ENCODE measurements around the gene DIP2C.

The DIP2C gene

GRCh38 chr10:555682-556350 lies 133.7 kb downstream of the DIP2C start:
- no peak for DNase-seq (ENCODE audit: low read depth in 2 of 2)

DNA sequence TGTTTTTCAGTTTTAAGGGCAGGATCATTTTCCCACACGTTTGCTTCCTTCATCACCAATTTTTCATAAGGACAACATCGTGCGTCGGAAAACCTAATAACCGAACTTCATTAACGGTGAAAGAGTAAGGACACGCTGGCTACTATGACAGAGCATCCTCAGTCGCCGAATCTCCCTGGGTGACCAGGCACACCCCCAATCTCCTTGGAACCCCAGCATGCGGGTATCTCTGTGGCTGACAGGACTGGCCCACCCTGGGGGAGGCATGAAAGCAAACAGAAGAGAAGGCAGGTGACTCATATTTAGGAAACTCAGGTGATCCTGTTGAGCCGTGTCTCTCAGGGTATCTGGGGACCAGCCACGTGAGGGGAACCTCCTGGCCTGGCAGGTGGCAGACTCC lies 134.2 kb downstream of the DIP2C start:
- no peak for DNase-seq (ENCODE audit: low read depth in 2 of 2)

DNA sequence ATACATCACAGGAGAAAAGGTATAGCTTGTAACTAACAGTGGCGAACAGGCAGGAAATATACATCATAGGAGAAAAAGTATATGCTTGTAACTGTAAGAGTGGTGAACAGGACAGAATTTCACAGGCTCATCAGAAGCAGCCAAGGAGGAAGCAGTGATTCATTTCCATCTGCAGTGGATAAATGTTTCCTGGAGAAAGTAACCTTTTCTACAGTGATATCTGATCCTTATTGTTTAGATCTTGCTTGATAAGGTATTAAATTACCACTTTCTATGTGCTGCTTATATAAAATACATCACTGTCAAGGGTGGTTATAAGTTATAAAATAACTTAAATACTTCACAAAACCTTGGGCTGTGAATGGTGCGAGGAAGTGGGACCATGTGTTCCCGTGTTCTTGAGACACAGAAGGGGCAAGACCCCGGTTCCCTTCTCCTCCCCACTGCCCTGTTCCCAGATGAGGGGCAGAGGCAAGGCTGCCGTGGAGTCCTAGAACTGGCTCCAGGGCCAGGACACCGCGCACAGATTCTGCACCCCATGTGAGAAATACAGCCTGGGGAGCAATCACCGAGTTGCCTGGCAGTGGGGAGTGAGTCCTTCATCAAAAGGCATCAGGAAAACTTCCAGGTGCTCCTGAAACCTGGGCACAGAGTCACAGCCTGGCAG lies 135.2 kb downstream of the DIP2C start:
- DNase-seq (ENCODE audit: low read depth in 2 of 2), result no peak

GRCh38 chr10:553233-553632 lies 136.2 kb downstream of the DIP2C start:
- no peak for DNase-seq (ENCODE audit: low read depth in 2 of 2)

DNA sequence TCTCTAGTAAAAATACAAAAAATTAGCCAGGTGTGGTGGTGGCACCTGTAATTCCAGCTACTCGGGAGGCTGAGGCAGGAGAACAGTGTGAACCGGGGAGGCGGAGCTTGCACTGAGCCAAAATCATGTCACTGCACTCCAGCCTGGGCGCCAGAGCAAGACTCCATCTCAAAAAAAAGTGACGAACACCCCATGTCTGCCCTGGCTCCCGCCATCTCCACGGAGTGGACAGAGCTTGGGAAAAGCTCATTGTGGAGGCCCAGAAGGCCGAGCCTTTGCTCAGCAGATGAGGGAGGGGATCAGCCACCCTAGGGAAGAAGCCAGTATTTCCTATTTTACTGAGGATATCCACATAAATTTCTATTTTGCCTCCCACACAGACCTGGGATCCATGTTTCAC lies 136.8 kb downstream of the DIP2C start:
- no peak for DNase-seq (ENCODE audit: low read depth in 2 of 2)

DNA sequence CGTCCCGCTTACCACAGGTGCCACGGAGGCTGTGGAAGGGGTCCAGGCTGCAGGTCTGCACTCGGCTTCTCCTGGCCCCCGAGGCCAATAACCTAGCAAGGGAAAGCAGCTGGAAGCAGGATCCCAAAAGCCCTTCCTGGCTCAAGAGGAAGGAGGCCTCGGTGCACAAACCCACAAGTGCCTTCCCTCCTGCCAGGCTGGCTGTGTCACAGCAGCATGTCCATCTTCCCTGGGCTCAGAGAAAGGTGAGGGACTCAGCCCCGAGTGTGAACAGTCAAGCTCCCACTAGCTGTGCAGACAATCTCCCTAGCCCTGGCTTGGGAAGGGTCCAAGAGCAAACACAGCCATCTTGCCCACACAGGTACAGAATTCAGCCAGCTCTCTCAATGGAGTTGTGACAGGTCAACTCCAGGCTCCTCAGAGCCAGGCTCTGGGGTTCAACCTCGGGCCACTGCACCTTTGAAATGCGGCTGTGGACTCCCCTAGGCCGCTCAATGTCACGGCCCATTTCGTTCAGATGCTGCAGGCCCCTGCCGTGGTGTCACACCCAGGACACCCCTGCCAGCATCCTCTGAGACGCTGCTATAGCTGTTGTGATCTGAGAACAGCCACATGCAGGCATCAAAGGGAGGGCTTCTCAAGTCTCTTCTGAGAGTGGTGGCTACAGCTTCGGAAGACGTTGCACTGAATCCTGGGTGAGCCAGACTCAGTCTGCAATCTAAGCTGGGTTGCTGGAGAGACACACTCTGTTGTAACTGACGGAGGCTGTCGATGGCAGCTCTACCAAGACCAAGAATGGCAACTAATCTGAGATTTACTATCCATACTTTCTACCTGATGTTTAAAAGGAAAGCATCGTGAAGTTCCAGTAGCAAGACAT lies 137.9 kb downstream of the DIP2C start:
- DNase-seq (ENCODE audit: low read depth in 2 of 2), result no peak

DNA sequence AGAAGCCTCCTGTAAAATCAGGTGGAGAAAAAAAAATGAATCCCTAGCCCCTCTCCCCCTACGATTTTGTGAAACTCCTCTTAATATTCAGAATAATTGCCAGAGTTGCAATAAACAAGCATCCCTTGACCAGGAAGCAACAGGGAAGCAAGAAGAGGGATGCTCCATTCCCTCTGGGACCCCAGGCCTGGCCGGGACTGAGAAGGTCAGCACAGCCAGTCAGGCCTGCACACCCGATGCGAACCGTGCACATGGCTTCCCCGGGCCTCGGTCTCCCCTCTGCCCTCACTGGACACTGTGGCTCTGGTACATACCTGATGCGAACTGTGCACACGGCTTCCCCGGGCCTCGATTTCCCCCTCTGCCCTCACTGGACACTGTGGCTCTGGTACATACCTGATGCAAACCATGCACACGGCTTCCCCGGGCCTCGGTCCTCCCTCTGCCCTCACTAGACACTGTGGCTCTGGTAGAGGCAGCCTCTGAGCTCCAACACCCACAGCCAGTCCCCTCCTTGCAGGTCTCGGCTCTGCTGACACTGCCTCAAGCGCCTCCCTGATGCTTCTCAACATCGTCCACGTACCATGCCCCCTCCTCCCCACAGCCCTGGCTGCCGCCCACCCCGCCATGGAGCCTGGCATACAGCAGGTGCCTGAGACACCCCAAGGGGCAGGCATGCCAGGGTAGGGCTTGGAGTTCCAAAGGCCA lies 138.6 kb downstream of the DIP2C start:
- no peak for DNase-seq (ENCODE audit: low read depth in 2 of 2)

GRCh38 chr10:549391-549790 lies 140.1 kb downstream of the DIP2C start:
- DNase-seq (ENCODE audit: low read depth in 2 of 2), result no peak

GRCh38 chr10:548238-548901 lies 141.1 kb downstream of the DIP2C start:
- no peak for DNase-seq (ENCODE audit: low read depth in 2 of 2)

GRCh38 chr10:547591-548081 lies 141.8 kb downstream of the DIP2C start:
- no peak for DNase-seq (ENCODE audit: low read depth in 2 of 2)

GRCh38 chr10:546971-547590 lies 142.4 kb downstream of the DIP2C start:
- no peak for DNase-seq (ENCODE audit: low read depth in 2 of 2)

DNA sequence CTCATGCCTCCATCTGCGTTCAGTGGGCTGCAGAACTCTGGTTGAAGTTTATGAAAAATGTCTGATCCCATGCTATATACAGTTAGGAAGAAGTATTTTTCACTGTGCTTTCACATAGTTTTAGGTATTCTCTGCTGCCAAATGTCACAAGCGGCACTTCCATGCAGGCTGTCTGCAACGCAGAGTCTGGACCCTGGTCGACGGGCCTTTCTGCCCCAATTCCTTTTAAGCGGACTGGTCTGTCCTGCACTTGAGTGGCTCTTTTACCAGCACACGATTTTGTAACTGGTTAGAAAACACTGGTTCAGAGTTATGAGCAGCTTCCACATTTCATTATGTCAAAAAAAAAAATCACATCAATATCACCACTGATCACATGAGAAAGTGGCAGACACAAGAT lies 143.0 kb downstream of the DIP2C start:
- DNase-seq (ENCODE audit: low read depth in 2 of 2), result no peak

- no peak for DNase-seq (ENCODE audit: low read depth in 2 of 2)
These were observed 145.3 kb downstream of the DIP2C start for GRCh38 chr10:543862-544822.

DNA sequence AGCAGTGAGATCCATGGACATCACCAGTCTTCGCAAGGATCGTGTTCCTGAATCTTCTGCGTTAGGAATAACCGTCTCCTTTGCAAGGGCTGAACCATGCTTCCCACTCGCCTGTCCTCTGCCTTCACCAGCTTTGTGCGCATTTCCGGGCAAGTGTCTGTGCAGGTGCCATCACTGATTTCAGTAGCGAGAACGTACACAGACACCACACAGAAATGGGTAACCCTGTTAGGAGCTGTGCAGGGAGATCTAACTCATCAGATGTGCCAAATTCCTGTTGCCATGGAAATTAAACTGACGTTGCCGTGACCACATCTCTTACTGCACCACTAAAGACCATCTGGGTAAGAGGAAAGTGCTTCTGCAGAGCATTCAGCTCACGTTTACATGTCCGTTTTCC lies 146.3 kb downstream of the DIP2C start:
- DNase-seq (ENCODE audit: low read depth in 2 of 2), result no peak

GRCh38 chr10:541750-542371 lies 147.6 kb downstream of the DIP2C start:
- no peak for DNase-seq (ENCODE audit: low read depth in 2 of 2)

DNA sequence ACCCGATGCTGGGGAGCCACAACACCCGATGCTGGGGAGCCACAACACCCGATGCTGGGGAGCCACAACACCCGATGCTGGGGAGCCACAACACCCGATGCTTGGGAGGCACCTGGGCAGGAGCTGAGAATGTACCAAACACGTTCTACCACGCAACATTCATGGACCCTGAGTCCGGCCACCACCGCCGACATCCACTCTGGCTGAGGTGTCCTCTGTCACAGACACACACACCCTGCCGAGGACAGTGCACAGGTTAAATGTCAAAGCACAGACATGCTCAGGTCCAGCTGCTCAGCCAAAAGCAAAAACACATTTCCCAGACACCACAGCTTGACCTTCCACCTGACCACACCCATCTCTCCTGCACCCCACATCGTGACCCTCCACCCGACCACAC lies 148.4 kb downstream of the DIP2C start:
- DNase-seq (ENCODE audit: low read depth in 2 of 2), result no peak

DNA sequence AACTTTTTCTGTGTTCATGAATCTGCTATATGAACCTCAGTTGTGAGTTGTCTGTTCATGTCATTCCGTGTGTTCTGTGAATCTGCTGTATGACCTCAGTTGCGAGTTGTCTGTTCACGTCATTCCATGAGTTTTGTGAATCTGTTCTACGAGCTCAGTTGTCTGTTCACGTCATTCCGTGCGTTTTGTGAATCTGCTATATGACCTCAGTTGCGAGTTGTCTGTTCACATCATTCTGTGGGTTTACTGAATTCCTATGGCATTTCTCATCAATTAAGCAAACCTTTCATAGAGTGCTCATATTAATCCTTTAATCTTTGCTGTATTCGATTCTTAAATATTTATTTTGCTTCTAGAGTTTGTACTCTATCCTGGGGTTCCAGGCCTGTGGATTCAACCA lies 150.6 kb downstream of the DIP2C start:
- DNase-seq (ENCODE audit: low read depth in 2 of 2), result no peak

DNA sequence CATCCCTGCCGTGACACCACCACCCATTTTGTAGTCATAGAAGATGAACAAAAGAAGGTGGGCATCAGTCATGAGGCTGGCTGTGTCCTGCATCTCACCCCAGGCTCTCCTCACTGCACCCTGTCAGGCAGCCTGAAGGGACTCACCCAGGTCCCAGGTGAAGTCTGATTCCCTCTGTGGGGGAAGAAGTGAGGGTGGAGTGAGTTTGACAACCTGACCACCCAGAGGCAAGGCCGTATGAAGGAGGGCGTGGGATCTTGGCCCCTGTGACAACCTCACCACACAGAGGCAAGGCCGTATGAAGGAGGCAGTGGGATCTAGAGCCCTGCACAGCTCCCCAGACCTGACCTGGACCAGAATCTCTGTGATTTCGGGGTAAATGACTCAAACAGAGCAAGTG lies 152.5 kb downstream of the DIP2C start:
- no peak for DNase-seq (ENCODE audit: low read depth in 2 of 2)

DNA sequence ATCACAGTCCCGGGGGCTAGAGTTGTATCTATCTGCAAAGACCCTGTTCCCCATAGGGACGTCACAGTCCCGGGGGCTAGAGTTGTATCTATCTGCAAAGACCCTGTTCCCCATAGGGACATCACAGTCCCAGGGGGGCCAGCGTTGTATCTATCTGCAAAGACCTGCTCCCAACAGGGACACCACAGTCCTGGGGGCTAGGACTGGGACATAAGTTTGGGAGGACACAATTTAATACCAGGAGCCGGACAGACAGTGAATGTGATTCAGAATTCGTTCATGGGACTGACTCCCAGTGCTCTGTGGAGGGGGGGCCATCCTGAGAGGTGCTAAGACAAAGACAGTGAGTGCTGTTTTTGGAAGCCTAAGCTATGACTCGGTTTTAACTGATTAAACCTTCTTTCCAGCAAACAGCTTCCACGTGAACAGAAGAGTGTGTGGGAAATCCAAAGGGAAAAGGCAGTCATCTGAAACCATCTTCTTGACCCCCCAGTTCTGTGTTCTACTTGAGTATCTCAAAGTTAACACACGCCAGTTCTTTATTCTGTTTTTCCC lies 153.0 kb downstream of the DIP2C start:
- DNase-seq (ENCODE audit: low read depth in 2 of 2), result no peak
